H9 (cell line): ENCODE data around the gene KIF1A. TPM values are rescaled to one million over a fixed set of nuclear protein-coding genes. Genes with fewer than 3 reads are reported as not detected.

Experiments
- DNase-seq: peaks from one replicate; pipeline ENCODE4 v3.0.0-alpha.2; 2017
- H2AFZ ChIP-seq: one replicate; pipeline ENCODE4 v1.6.1; 2013; ENCODE audit warnings: mild to moderate bottlenecking, low read length, control low read depth, moderate library complexity
- H2AK5ac ChIP-seq: 2 replicates; pipeline ENCODE4 v1.6.1; 2013; ENCODE audit warnings: low read length, control low read depth, mixed read lengths; ENCODE audit not compliant: insufficient read length
- H2BK120ac ChIP-seq: one replicate; pipeline ENCODE4 v1.6.1; 2013; ENCODE audit warnings: low read depth, mild to moderate bottlenecking, low read length, control low read depth, inconsistent platforms; ENCODE audit not compliant: poor library complexity, severe bottlenecking
- H2BK12ac ChIP-seq: 2 replicates; pipeline ENCODE4 v1.6.1; 2013; ENCODE audit warnings: low read length, control low read depth, mixed read lengths, low read depth; ENCODE audit not compliant: insufficient read length
- H2BK15ac ChIP-seq: 2 replicates; pipeline ENCODE4 v1.6.1; 2013; ENCODE audit warnings: low read depth, low read length, control low read depth
- H2BK20ac ChIP-seq: one replicate; pipeline ENCODE4 v1.6.1; 2013; ENCODE audit warnings: low read depth, mild to moderate bottlenecking, low read length, control low read depth, inconsistent platforms; ENCODE audit not compliant: poor library complexity, severe bottlenecking
- H2BK5ac ChIP-seq: 2 replicates; pipeline ENCODE4 v1.6.1; 2013; ENCODE audit warnings: low read length, control low read depth, mixed read lengths; ENCODE audit not compliant: insufficient read length
- H3K14ac ChIP-seq: 2 replicates; pipeline ENCODE4 v1.6.1; 2013; ENCODE audit warnings: low read length, control low read depth; ENCODE audit not compliant: insufficient read depth
- H3K18ac ChIP-seq: 2 replicates; pipeline ENCODE4 v1.6.1; 2013; ENCODE audit warnings: low read depth, mild to moderate bottlenecking, mixed read lengths, low read length, control low read depth; ENCODE audit not compliant: insufficient read length
- H3K23ac ChIP-seq: 2 replicates; pipeline ENCODE4 v1.6.1; 2013; ENCODE audit warnings: low read length, control low read depth, mixed read lengths, low read depth; ENCODE audit not compliant: insufficient read length
- H3K23me2 ChIP-seq: 2 replicates; pipeline ENCODE4 v1.6.1; 2013; ENCODE audit warnings: low read depth, mild to moderate bottlenecking, mixed read lengths, low read length, control low read depth; ENCODE audit not compliant: insufficient read length, poor library complexity, severe bottlenecking
- H3K27ac ChIP-seq: 2 replicates; pipeline ENCODE4 v1.5.1; 2013; ENCODE audit warnings: low read length, control low read depth, mixed read lengths, low read depth; ENCODE audit not compliant: insufficient read length
- H3K27me3 ChIP-seq: 2 replicates; pipeline ENCODE4 v1.6.1; 2013; ENCODE audit warnings: low read length, control low read depth, inconsistent platforms; ENCODE audit not compliant: insufficient read depth
- H3K4ac ChIP-seq: 2 replicates; pipeline ENCODE4 v1.6.1; 2013; ENCODE audit warnings: low read depth, mild to moderate bottlenecking, control low read depth, inconsistent platforms, low read length, moderate library complexity
- H3K4me1 ChIP-seq: 2 replicates; pipeline ENCODE4 v1.6.1; 2013; ENCODE audit warnings: low read length, control low read depth, inconsistent platforms; ENCODE audit not compliant: insufficient read depth
- H3K4me2 ChIP-seq: 2 replicates; pipeline ENCODE4 v1.6.1; 2013; ENCODE audit warnings: low read length, control low read depth, mixed read lengths; ENCODE audit not compliant: insufficient read length, insufficient read depth
- H3K56ac ChIP-seq: 2 replicates; pipeline ENCODE4 v1.6.1; 2013; ENCODE audit warnings: low read depth, mild to moderate bottlenecking, mixed read lengths, low read length, control low read depth; ENCODE audit not compliant: insufficient read length
- H3K79me1 ChIP-seq: 2 replicates; pipeline ENCODE4 v1.6.1; 2013; ENCODE audit warnings: low read depth, mild to moderate bottlenecking, moderate library complexity, low read length, control low read depth, inconsistent platforms; ENCODE audit not compliant: insufficient read depth, poor library complexity, severe bottlenecking
- H3K79me2 ChIP-seq: 2 replicates; pipeline ENCODE4 v1.6.1; 2013; ENCODE audit warnings: low read length, control low read depth, inconsistent platforms; ENCODE audit not compliant: insufficient read depth
- H3K9ac ChIP-seq: 2 replicates; pipeline ENCODE4 v1.6.1; 2013; ENCODE audit warnings: low read length, control low read depth, mixed read lengths; ENCODE audit not compliant: insufficient read length; ENCODE audit errors: extremely low read depth
- H3K9me3 ChIP-seq: one replicate; pipeline ENCODE4 v1.6.1; 2013; ENCODE audit warnings: low read depth, low read length, inconsistent platforms; ENCODE audit not compliant: control insufficient read depth
- H3T11ph ChIP-seq: one replicate; pipeline ENCODE4 v1.6.1; 2013; ENCODE audit warnings: mild to moderate bottlenecking, low read length, control low read depth, inconsistent platforms
- H4K20me1 ChIP-seq: one replicate; pipeline ENCODE4 v1.6.1; 2013; ENCODE audit not compliant: control insufficient read depth, insufficient read length, insufficient read depth
- H4K5ac ChIP-seq: 2 replicates; pipeline ENCODE4 v1.6.1; 2013; ENCODE audit warnings: low read depth, mild to moderate bottlenecking, mixed read lengths, low read length, control low read depth; ENCODE audit not compliant: insufficient read length
- H4K8ac ChIP-seq: replicated peaks from 2 replicates; pipeline ENCODE4 v1.6.1; 2013; ENCODE audit warnings: low read length, control low read depth, mixed read lengths, low read depth; ENCODE audit not compliant: insufficient read length
- H4K91ac ChIP-seq: 2 replicates; pipeline ENCODE4 v1.6.1; 2013; ENCODE audit warnings: low read depth, mild to moderate bottlenecking, moderate library complexity, mixed read lengths, low read length, control low read depth; ENCODE audit not compliant: insufficient read length
- H3K27ac Mint-ChIP-seq, 3 experiments: 2 replicates in 2 of 3; 3 replicates in 1 of 3; pipeline ENCODE4 v1.8.0; 2020 to 2021; ENCODE audit warnings: mixed read lengths in 3 of 3, mild to moderate bottlenecking in 1 of 3, moderate library complexity in 1 of 3
- H3K27me3 Mint-ChIP-seq: 2 replicates; pipeline ENCODE4 v1.8.0; 2021; ENCODE audit warnings: low read depth, mild to moderate bottlenecking, moderate library complexity, mixed read lengths
- H3K36me3 Mint-ChIP-seq, 3 experiments: 2 replicates in 2 of 3; 3 replicates in 1 of 3; pipeline ENCODE4 v1.8.0; 2020 to 2021; ENCODE audit warnings: low read depth in 3 of 3, mixed read lengths in 3 of 3; ENCODE audit not compliant: insufficient read depth in 1 of 3
- H3K4me1 Mint-ChIP-seq, 2 experiments: 2 replicates each; pipeline ENCODE4 v1.8.0; 2020; ENCODE audit warnings: mixed read lengths in 2 of 2
- H3K4me3 Mint-ChIP-seq, 2 experiments: 2 replicates in 1 of 2; 3 replicates in 1 of 2; pipeline ENCODE4 v1.8.0; 2020 to 2021; ENCODE audit warnings: mild to moderate bottlenecking in 2 of 2, mixed read lengths in 2 of 2, moderate library complexity in 1 of 2
- H3K9me3 Mint-ChIP-seq, 2 experiments: 2 replicates in 1 of 2; 3 replicates in 1 of 2; pipeline ENCODE4 v1.8.0; 2020; ENCODE audit warnings: mild to moderate bottlenecking in 2 of 2, mixed read lengths in 2 of 2, moderate library complexity in 1 of 2
- WGBS: extraction: QIAGEN DNeasy Blood & Tissue Kit; methylation state at CpG from one replicate; pipeline ENCODE4 v1.1.7; 2013; ENCODE audit warnings: missing lambda C conversion rate, low lambda C conversion rate, mixed read lengths; ENCODE audit not compliant: insufficient read length; ENCODE audit errors: extremely low coverage; 5-methylcytosine and 5-hydroxymethylcytosine counted together
- total RNA-seq: library from RNA; stranded (reverse); gene quantifications from 2 replicates; pipeline ENCODE4 v1.2.1, GENCODE V29; 2021
- TF ChIP-seq, protein P1 (sequence below): fragments of 200-600 bp; sonication (generic); conservative IDR thresholded peaks from 3 replicates; pipeline ENCODE4 v1.8.0; 2021; ENCODE audit warnings: antibody characterized with exemption, mild to moderate bottlenecking

Gene KIF1A
- total RNA-seq, 1 experiment from 2014 or later: 204 TPM

GRCh38 chr2:240712121-240712520 lies 107.9 kb downstream of the KIF1A start:
- peaks cover 4% of the 10 kb centered on the region for H3K27me3 Mint-ChIP-seq
- no peak overlapping the region for H4K8ac ChIP-seq
- WGBS: no CpG with 5 or more reads among the region's 9 CpGs
- no peak overlapping the region for H2BK20ac ChIP-seq
- H3K79me2 ChIP-seq: no peaks in the 10 kb centered on the region
- no peak overlapping the region for H3K27ac Mint-ChIP-seq
- H2AFZ ChIP-seq: no peak overlapping the region
- H3K36me3 Mint-ChIP-seq: peaks cover 7 to 12% (median 8%) of the 10 kb centered on the region in 3 experiments; a peak in 6 of 7 replicates
- peaks cover 5% of the 10 kb centered on the region for H4K20me1 ChIP-seq
- no peaks in the 10 kb centered on the region for H3K9me3 ChIP-seq
- H2BK12ac ChIP-seq: no peak overlapping the region
- no peak overlapping the region for H2BK15ac ChIP-seq
- H3K14ac ChIP-seq: no peak overlapping the region
- no peak overlapping the region for H3K27ac ChIP-seq
- H3K4me3 Mint-ChIP-seq: no peak overlapping the region
- no peak overlapping the region for H2BK120ac ChIP-seq
- H3T11ph ChIP-seq: no peak overlapping the region
- TF ChIP-seq, protein P1, sequence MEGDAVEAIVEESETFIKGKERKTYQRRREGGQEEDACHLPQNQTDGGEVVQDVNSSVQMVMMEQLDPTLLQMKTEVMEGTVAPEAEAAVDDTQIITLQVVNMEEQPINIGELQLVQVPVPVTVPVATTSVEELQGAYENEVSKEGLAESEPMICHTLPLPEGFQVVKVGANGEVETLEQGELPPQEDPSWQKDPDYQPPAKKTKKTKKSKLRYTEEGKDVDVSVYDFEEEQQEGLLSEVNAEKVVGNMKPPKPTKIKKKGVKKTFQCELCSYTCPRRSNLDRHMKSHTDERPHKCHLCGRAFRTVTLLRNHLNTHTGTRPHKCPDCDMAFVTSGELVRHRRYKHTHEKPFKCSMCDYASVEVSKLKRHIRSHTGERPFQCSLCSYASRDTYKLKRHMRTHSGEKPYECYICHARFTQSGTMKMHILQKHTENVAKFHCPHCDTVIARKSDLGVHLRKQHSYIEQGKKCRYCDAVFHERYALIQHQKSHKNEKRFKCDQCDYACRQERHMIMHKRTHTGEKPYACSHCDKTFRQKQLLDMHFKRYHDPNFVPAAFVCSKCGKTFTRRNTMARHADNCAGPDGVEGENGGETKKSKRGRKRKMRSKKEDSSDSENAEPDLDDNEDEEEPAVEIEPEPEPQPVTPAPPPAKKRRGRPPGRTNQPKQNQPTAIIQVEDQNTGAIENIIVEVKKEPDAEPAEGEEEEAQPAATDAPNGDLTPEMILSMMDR: no peak
- no peaks in the 10 kb centered on the region; a peak in 2 of 5 replicates for H3K9me3 Mint-ChIP-seq
- H2AK5ac ChIP-seq: no peak overlapping the region
- peaks cover 0 to 9% of the 10 kb centered on the region in 2 experiments; a peak in 3 of 4 replicates for H3K4me1 Mint-ChIP-seq
- H3K23ac ChIP-seq: no peak overlapping the region
- no peak for DNase-seq
- H3K56ac ChIP-seq: no peak overlapping the region
- H4K5ac ChIP-seq: no peak overlapping the region
- H3K9ac ChIP-seq: no peak overlapping the region
- no peaks in the 10 kb centered on the region for H3K23me2 ChIP-seq
- no peak overlapping the region for H3K18ac ChIP-seq
- no peaks in the 10 kb centered on the region for H3K4me1 ChIP-seq
- H3K79me1 ChIP-seq: no peaks in the 10 kb centered on the region
- no peaks in the 10 kb centered on the region for H3K27me3 ChIP-seq
- no peak overlapping the region for H4K91ac ChIP-seq
- no peak overlapping the region for H3K4me2 ChIP-seq
- H3K4ac ChIP-seq: no peak overlapping the region
- H2BK5ac ChIP-seq: no peak overlapping the region
